ENCODE results near the gene TBC1D17.
A peak's percentile ranks its signal among the peaks of the same experiment; 100 is the strongest.

Gene TBC1D17

GRCh38 chr19:49877879-49878743 is 609 bp downstream of the TBC1D17 start:
- DNase-seq (ENCODE audit: low spot score), result peak; percentile 97

- DNase-seq (ENCODE audit: low spot score), result no peak
Observed at GRCh38 chr19:49878744-49879070, 1.2 kb downstream of the TBC1D17 start.

DNA sequence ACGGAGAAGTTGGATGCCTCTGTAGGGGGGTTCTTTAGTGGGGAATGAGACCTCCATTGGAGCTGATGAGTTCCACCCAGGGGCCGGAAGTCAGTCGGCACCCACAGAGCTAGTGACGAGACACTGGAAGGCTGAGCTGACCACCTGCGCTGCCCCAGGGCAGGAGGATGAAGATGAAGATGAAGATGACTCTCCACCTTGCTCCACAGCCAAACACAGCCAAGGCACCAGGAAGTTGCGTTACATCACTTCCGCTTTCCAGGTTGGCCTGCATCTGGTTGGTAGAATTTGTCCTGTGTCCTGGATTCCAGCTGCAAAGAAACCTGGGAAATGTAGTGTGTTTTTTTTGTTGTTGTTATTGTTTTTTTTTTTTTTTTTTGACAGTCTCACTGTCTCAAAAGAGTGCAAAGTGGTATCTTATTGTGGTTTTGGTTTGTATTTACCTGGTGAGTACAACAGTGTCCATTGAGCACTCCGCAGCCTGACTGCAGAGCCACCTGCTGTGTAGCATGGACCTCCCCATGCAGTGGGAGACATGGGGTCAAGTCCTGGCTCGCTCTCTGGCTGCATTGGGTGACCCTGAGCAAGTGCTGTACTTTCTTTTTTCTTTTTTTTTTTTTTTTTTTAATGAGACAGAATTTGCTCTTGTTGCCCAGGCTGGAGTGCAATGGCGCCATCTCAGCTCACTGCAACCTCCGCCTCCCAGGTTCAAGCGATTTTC is 1.9 kb downstream of the TBC1D17 start:
- DNase-seq (ENCODE audit: low spot score), result no peak

- no peak for DNase-seq (ENCODE audit: low spot score)
Observed at GRCh38 chr19:49880162-49880869, 2.8 kb downstream of the TBC1D17 start.

DNA sequence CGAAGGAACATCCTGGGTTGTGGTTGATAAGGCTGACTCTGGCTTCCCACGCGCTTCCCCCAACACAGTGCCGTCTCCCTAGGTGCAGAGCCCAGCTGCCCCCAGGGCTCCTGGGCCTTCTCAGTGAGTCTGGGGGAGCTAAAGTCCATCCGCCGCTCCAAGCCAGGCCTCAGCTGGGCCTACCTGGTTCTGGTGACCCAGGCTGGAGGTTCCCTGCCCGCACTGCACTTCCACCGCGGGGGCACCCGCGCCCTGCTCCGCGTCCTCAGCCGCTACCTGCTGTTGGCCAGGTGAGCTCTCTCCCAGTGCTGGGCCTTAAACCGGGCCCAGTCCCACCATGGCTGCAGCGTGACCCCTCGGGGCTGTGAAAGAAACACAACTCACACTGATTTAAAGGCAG is 3.7 kb downstream of the TBC1D17 start:
- DNase-seq (ENCODE audit: low spot score), result no peak

DNA sequence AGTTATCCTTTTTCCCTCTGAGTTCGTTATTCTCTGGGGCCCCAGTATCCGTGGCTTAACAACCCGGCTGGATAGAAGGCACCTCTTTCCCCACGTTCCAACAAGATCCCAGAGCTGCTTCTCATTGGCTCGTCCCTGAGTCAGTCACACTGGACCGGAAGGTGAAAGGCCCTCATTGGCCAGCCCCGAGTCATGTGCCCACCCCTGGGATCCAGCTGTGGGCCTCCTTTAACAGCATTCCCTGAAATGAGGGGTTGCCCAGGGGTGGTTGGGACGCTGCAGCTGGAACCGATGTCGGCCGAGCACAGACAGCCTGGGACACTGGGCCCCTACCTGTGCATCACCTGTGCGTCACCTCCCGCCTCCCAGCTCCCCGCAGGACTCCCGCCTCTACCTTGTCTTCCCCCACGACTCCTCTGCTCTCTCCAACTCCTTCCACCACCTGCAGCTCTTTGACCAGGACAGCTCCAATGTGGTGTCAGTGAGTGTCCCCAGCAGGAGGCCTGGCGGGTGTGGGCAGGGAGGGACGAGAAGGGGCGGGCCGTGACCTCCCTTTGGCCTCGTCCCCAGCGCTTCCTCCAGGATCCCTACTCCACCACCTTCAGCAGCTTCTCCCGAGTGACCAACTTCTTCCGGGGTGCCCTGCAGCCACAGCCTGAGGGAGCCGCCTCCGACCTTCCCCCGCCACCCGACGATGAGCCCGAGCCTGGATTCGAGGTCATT is 4.3 kb downstream of the TBC1D17 start:
- peak; percentile 67 for DNase-seq (ENCODE audit: low spot score)

DNA sequence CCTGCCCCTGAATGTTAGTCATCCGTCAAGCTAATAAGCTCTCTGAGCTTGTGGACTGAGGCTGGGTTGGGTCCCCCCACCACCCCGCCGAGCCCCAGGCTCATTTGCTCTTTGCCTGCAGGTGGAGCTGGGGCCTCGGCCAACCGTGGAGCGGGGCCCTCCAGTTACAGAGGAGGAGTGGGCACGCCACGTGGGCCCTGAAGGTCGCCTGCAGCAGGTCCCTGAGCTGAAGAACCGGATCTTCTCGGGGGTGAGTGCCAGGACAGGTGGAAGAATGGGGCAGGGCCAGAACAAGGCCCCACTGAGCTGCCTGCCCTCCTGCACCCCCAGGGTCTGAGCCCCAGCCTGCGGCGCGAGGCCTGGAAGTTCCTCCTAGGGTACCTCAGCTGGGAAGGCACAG is 5.1 kb downstream of the TBC1D17 start:
- no peak for DNase-seq (ENCODE audit: low spot score)

GRCh38 chr19:49883094-49883493 is 5.6 kb downstream of the TBC1D17 start:
- DNase-seq (ENCODE audit: low spot score), result no peak

DNA sequence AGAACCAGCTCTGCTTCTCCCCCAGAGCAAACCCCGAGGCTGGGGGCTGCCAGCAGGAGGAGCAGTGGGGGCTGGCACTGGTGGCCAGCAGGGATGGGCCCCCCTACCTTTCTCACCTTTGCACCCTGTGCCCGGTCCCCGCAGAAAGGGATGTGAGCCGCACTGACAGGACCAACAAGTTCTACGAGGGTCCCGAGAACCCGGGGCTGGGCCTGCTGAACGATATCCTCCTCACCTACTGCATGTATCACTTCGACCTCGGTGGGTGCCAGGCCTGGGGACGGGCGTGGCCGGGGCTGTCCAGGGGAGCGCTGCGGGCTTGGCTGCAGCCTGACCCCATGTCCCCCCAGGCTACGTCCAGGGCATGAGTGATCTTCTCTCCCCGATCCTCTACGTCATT is 6.6 kb downstream of the TBC1D17 start:
- no peak for DNase-seq (ENCODE audit: low spot score)

DNA sequence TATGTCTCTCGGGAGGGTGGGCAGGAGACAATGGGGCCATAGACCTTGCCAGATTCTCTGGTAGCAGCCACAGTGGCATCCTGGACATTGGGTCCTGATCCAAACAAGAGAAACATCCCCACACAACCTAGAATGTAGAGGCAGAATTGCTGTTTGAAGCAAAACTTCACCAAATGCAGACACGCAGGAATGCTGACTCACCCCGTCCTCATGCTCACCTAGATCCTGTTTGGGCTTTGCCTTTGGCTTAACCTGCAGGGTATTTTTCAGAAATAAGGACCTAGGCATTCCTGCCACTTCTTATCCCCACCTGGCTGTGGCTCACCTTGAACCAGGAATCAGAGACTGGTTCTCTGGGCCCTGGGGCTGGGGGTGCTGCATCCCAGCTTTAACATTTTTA is 7.3 kb downstream of the TBC1D17 start:
- no peak for DNase-seq (ENCODE audit: low spot score)

- no peak for DNase-seq (ENCODE audit: low spot score)
Observed at GRCh38 chr19:49887037-49887664, 9.6 kb downstream of the TBC1D17 start.

DNA sequence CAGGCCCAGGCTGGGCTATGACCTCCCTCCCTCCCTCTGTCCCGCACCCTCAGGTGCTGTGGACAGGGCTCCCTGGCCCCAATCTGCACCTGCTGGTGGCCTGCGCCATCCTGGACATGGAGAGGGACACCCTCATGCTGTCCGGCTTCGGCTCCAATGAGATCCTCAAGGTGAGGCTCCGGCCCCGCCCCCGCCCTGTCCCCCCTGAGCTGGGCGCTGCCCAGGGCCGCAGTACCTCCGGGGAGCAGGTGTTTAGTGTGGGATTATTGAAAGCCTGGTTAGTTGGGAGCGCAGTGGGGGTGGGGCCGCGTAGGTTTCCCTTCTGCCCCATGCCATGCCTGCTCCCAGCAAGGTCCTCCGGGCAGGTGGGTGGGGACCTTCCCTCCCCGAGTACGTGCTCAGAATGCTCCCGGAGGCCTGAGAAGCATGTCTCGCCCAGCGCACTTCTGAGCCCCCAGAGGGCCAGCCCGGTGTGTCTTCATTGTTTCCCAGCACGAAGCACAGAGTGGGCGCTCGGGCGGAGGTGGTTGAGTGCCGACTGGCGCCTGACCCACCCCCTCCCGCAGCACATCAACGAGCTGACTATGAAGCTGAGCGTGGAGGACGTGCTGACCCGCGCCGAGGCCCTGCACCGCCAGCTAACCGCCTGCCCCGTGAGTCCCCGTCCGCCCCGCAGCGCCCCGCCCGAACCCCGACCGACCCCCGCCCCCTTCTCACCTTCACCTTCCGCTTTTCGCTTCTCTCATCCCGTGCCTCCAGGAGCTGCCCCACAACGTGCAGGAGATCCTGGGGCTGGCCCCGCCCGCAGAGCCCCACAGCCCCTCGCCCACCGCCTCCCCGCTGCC is 10.4 kb downstream of the TBC1D17 start:
- no peak for DNase-seq (ENCODE audit: low spot score)

- no peak for DNase-seq (ENCODE audit: low spot score)
Observed at GRCh38 chr19:49888510-49888824, 11.0 kb downstream of the TBC1D17 start.

DNA sequence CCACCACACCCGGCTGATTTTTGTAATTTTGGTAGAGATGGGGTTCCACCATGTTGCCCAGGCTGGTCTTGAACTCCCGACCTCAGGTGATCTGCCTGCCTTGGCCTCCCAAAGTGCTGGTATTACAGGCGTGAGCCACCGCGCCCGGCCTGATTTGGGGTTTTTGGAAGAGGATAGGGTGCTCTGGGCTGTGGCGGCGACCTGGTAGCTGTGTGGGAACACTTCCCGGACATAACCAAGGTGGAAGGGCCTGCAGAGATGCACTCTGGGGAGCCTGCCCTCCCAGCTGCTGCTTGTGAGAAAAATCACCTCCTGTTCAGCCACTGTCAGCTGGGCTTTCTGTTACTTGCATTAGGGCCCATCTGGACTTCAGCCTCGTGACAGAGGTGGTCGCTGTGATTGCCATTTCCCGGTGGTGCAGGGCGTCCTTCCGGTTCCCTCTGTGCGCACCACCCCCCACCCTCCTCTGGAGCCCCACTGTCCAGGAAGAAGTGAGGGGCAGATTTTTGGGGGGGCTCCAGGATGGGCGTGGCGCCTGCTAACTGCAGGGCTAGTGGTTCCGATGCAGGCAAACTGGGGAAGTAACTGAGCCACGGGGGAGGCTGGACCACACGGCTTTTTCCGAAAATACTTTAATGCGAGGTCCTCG is 11.7 kb downstream of the TBC1D17 start:
- no peak for DNase-seq (ENCODE audit: low spot score)

GRCh38 chr19:49889687-49890348 is 12.3 kb downstream of the TBC1D17 start:
- peak; percentile 84 for DNase-seq (ENCODE audit: low spot score)

DNA sequence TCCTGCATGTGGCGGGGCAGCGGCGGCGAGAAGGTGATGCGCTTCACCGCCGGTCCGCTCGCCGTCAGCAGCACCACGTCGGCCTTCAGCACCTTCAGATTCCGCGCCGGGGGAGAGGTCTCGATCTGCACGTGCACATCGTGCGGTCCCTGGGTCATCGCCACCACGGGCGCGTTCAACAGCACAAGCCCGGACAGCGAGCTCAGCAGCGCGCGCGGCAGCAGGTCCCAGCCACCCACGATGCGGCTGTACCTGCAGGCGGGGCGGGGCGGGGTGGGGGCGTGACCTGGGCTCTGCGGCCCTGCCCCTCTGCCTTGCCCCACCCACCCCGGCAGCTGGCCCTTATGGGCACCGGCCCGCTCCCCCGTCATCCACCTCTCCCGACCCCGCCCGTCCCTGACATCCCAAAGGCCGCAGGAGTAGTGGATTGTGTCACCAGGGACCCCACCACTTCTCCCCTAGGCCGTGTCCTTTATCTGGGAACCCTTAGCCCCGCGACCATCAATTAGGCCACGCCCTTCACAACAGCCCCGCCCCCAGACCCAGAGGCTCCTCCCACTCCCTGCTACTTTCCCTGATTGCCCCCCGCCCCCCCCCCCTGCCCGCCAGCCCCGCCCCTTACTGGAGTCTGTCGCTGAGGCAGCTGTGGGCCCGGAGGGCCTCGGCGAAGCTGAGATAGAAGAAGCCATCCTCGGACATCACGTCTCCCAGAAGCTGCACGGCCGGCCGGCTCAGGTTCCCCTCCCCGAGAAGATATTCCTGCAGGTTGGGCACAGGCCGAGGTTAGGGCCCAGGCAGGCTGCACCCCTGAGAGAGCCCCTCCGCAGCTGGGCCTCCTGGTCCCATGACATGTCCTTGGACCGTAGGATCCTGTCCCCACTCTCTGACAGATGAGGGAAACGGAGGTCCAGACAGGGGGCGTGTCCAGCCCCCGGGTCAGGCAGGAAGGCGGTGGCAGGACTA is 13.1 kb downstream of the TBC1D17 start:
- DNase-seq (ENCODE audit: low spot score), result peak; percentile 91

DNA sequence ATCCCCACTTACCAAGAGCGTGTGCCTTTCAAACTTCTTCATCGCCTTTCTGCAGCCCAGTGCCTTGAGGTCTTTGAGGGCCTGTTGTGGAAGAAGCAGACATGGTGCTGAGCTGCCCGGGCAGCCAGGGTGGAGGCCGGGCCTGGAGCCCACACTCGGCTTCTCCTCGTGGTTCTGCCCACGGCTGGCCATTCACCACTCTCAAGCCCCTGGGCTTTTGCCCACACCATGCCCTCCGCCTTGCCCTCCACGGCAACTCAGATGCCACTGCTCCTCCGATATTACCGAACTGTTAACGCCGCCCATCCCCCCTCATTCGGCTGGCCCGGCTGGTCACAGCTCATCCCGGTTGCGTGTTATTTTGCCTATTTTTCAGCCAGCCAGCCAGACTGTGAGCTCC is 13.9 kb downstream of the TBC1D17 start:
- no peak for DNase-seq (ENCODE audit: low spot score)

DNA sequence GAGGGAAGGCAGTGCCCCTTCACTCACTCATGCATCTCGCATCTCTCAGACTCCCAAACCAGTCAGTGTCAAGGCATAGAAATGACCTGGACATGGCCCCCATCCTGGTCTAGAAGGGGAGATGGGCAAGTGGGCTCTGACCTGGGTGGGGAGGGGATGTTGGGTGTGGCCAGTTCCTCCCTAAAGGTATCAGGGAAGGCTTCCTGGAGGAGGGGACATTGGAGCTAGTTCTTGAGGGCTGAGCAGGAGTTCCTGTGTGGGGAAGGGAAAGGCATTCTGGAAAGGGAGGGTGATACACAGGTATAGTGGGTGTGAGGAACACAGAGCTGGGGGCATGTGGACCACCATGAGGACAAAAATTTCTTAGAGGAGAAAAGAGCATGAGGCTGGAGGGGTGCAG is 15.2 kb downstream of the TBC1D17 start:
- no peak for DNase-seq (ENCODE audit: low spot score)

Measured in iPS-NIHi11 (cell line).